Vagina (tissue), 2 donors: ENCODE data around the gene SLC7A8.

Source experiments
- POLR2A ChIP-seq, 2 donors: fragments of 450-650 bp; IDR thresholded peaks; one replicate each; pipeline ENCODE4 v1.6.1; 2017; ENCODE audit warnings: antibody characterized with exemption in 2 of 2, mild to moderate bottlenecking in 2 of 2, moderate library complexity in 2 of 2
- POLR2AphosphoS5 ChIP-seq, 2 donors: sonication (generic); formaldehyde crosslinking; IDR thresholded peaks; one replicate each; pipeline ENCODE4 v1.9.0; 2017; ENCODE audit warnings: antibody characterized with exemption in 2 of 2, mild to moderate bottlenecking in 2 of 2, low read depth in 1 of 2; ENCODE audit not compliant: insufficient read depth in 1 of 2
- TF ChIP-seq, protein P1 (sequence below), 3 experiments: fragments of 450-650 bp in 2 of 3; fragments of 200-600 bp in 1 of 3; sonication (generic) in 1 of 3; IDR thresholded peaks; one replicate each; pipeline ENCODE4 v1.5.1; 2017 to 2019; ENCODE audit warnings: antibody characterized with exemption in 3 of 3, mild to moderate bottlenecking in 2 of 3, moderate library complexity in 2 of 3

DNA sequence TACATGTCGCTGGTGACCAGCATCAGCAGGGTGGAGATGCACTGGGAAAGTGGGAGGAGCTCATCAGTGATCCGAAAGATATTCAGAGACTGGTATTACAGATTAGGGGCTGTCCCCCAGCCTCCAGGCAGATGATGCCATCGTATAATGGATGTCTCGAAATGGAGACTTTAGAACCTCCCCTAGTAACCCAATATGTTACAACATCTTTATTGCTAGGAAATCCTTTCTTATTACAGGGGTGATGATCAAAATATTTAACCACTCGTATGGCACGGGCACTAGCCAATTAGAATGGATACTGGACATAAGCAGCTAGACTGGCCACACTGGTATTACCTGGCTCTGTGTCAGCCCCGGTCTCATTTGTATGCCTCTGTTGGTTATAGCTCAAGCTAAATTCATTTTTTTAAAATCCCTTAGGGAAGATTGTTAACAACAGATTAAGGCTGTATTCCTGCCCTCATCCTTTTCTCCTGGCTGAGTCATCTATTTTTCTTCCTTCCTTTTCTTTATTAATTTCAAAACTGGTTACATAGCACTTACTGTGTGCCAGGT is 53.6 kb downstream of the SLC7A8 start:
- TF ChIP-seq, protein P1, sequence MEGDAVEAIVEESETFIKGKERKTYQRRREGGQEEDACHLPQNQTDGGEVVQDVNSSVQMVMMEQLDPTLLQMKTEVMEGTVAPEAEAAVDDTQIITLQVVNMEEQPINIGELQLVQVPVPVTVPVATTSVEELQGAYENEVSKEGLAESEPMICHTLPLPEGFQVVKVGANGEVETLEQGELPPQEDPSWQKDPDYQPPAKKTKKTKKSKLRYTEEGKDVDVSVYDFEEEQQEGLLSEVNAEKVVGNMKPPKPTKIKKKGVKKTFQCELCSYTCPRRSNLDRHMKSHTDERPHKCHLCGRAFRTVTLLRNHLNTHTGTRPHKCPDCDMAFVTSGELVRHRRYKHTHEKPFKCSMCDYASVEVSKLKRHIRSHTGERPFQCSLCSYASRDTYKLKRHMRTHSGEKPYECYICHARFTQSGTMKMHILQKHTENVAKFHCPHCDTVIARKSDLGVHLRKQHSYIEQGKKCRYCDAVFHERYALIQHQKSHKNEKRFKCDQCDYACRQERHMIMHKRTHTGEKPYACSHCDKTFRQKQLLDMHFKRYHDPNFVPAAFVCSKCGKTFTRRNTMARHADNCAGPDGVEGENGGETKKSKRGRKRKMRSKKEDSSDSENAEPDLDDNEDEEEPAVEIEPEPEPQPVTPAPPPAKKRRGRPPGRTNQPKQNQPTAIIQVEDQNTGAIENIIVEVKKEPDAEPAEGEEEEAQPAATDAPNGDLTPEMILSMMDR (IDR thresholded peaks at IDR 0.05) = no peak
- TF ChIP-seq POLR2A (IDR thresholded peaks at IDR 0.05) (no peak), POLR2AphosphoS5 (IDR thresholded peaks at IDR 0.05; ENCODE audit: insufficient read depth in 1 of 2, low read depth in 1 of 2) (no peak)
